ENCODE results near the gene STK32C.

Gene STK32C

DNA sequence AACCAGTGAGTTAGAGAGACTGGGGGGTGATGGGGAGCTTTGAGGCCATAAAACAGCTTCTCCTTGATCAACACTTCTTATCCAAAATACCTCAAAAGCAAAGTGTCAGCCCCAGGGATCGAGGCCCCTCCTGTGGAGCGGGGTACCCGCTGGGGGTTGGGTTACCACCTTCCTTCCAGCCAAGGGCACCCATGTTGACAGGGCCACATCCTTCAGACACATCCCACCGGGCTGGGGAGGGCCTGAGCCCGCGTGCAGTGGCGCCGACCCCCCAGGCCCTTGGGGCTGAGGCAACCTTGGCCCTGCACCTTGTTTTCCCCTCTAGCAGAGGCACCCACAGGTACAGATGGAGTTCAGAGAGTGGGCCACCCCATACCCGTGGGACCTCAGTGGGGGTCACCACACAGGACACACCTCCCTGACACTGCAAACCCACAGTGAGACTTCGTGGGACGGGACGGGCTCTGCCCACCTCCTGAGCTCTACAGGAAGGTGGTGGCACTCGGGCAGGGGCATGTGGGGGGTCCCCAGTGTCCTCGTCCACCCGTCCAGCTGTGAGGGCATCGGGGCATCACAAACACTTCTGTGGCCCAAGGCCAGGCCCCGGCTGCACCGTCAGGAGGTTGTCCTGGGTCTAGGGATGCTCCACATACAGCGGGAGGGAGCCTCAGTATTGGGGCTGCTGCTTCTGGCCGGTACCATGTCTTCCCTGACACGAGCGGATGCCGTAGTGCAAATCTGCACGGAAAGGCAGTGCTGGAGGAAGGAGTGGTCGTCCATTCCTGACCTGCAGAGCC, 110.3 kb downstream of the STK32C start:
- in situ Hi-C loops (cut with MboI; ENCODE audit: low sequenced_read_pairs, unreplicated experiment), result no loop called here
- TF ChIP-seq CTCF (IDR thresholded peaks at IDR 0.05; ENCODE audit: borderline replicate concordance, control extremely low read depth, extremely low read depth, insufficient read depth, missing control alignments), result no peak
- DNase-seq (ENCODE audit: low spot score), result no peak

GRCh38 chr10:132196178-132197113, 111.3 kb downstream of the STK32C start:
- no peak for TF ChIP-seq CTCF (IDR thresholded peaks at IDR 0.05; ENCODE audit: borderline replicate concordance, control extremely low read depth, extremely low read depth, insufficient read depth, missing control alignments)
- in situ Hi-C loops (cut with MboI; ENCODE audit: low sequenced_read_pairs, unreplicated experiment), result no loop called here
- DNase-seq (ENCODE audit: low spot score), result no peak

DNA sequence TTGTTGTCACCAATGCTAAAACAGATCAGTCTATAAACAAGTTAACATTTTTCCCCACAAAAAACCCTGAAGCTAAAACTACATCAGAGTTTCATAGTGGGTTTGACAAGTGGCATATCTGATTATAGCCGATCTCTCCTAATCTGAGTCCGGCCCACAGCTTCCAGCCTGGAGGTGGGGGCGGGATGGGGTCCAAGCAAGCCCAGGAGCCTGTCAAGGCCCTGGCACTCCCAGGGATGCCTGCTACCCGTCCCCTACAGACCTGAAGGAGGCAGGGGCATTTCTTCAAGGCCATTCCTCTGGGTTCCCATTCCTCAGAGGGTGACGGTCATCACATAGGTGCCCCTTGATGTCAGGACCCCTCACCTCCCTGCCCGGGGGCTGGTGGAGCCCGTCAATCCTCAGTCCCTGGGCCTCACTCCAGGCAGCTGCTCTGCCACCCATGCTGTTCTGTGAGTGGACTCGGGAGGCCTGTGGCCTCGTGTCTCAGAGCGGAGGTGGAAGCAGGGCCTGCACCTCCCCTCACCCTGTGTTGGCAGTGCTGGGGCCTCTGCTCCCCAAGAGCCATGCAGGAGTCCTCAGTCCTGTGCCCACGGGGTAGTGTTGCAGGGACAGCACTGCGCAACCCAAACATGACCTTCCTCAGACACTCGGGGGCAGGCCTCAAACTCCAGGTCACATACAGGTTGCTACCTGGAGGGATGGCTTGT, 112.2 kb downstream of the STK32C start:
- DNase-seq (ENCODE audit: low spot score), result no peak
- no peak for TF ChIP-seq CTCF (IDR thresholded peaks at IDR 0.05; ENCODE audit: borderline replicate concordance, control extremely low read depth, extremely low read depth, insufficient read depth, missing control alignments)
- in situ Hi-C loops (cut with MboI; ENCODE audit: low sequenced_read_pairs, unreplicated experiment), result no loop called here

DNA sequence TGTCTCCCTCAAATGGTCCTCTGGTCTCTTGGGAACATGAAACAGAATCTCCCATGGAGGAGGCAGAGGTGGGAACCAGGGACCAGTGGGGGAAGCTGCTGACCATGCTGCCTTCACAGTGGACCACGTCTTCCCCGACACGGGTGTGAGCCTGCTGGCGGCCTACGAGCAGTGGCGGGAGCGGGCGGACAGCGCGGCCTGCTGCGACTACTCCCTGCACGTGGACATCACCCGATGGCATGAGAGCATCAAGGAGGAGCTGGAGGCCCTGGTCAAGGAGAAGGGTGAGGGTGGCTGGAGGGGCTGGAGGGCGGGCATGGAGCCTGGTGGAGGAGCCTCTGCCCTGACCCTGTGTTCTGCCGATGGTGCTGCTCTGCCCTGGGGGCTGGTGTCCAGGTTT, 113.0 kb downstream of the STK32C start:
- no peak for TF ChIP-seq CTCF (IDR thresholded peaks at IDR 0.05; ENCODE audit: borderline replicate concordance, control extremely low read depth, extremely low read depth, insufficient read depth, missing control alignments)
- DNase-seq (ENCODE audit: low spot score), result no peak
- in situ Hi-C loops (cut with MboI; ENCODE audit: low sequenced_read_pairs, unreplicated experiment), result no loop called here

DNA sequence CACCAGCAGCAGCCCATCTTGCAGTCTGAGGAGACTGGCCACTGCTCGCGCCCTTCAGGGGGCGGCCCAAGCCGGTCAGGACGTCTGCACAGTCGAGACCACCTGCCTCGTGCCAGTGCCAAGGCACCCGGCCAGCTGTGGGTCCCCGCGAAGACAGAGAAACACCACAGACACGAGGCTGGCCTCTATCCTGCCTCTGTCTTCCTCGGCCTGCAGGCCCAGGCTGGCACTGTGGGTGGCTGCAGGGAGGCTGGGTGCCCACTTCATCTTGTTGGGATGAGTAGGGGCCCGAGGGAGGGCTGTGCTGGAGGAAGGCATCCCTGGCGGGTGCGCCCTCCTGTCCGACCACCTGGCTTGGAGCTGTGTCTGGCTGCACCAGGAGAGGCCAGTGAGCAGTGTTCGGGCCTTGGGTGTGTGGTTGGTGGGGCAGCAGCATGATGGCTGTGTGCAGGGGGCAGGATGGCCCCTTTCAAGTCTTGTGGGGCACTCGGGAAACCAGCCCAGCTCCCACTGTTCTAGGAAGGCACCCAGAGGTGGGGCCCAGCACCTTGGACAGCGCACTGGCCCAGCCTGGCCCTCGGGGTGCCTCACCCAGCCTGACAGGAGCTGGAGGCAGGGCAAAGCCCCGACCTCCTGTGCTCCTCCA, 113.7 kb downstream of the STK32C start:
- peak; percentile 72 for DNase-seq (ENCODE audit: low spot score)
- TF ChIP-seq CTCF (IDR thresholded peaks at IDR 0.05; ENCODE audit: borderline replicate concordance, control extremely low read depth, extremely low read depth, insufficient read depth, missing control alignments), result no peak
- in situ Hi-C loops (cut with MboI; ENCODE audit: low sequenced_read_pairs, unreplicated experiment), result no loop called here

Measured in GM13976 (cell line).